Measurements from ENCODE around the gene FXR2. TPM values are rescaled to one million over a fixed set of nuclear protein-coding genes. Genes with fewer than 3 reads are reported as not detected.

The FXR2 gene
- total RNA-seq, 4 donors from 2014 or later: 11.7 to 25.4 (median 22.4) TPM

GRCh38 chr17:7556627-7557026, 58.1 kb downstream of the FXR2 start:
- Histone ChIP-seq H3K4me1 (peaks cover 33 to 56% (median 44%) of the 10 kb centered on the region in 4 donors), H3K36me3 (no peaks in the 10 kb centered on the region), H3K4me3 (peak overlapping the region in 3 of 4 donors; percentile 11 to 98 (median 36)), H3K9me3 (no peaks in the 10 kb centered on the region), H3K27ac (peak overlapping the region; percentile 93 to 98 (median 98)), H3K27me3 (no peaks in the 10 kb centered on the region)
- intact Hi-C loops (cut with DNase I; ENCODE audit: low total_unique reads): loop anchor here (5.0 to 10.0 kb wide), 2 partner anchors 39 to 202 kb away; partner anchors contain the start of genes KCTD11 and TMEM95
- DNase-seq: peak; percentile 76
- 57 to 72% methylated on average over 2 to 12 of the region's 12 CpGs for WGBS, 2 donors (ENCODE audit: low coverage in 1 of 2)
- in situ Hi-C loops (cut with MboI; ENCODE audit: low pct_ligation_motif_present in 1 of 4, low pct_unique_long_range_greater_than_20kb in 1 of 4, low sequenced_read_pairs in 3 of 4): no loop called here
- TF ChIP-seq CTCF (IDR thresholded peaks at IDR 0.05) (no peak), POLR2AphosphoS5 (IDR thresholded peaks at IDR 0.05) (peak in 1 of 3 donors; percentile 26), EP300 (IDR thresholded peaks at IDR 0.05; ENCODE audit: low read depth) (no peak), POLR2A (IDR thresholded peaks at IDR 0.05) (no peak)

- no peaks in the 10 kb centered on the region for H3K9me3 ChIP-seq
- no peak for DNase-seq
- peaks cover 29 to 52% (median 35%) of the 10 kb centered on the region in 4 donors for H3K4me1 ChIP-seq
- TF ChIP-seq EP300 (IDR thresholded peaks at IDR 0.05; ENCODE audit: low read depth) (no peak), CTCF (IDR thresholded peaks at IDR 0.05) (no peak), POLR2AphosphoS5 (IDR thresholded peaks at IDR 0.05) (no peak), POLR2A (IDR thresholded peaks at IDR 0.05) (no peak)
- in situ Hi-C loops (cut with MboI; ENCODE audit: low pct_ligation_motif_present in 1 of 4, low pct_unique_long_range_greater_than_20kb in 1 of 4, low sequenced_read_pairs in 3 of 4): no loop called here
- 75 to 83% methylated on average over 7 to 10 of the region's 10 CpGs for WGBS, 2 donors (ENCODE audit: low coverage in 1 of 2)
- H3K27me3 ChIP-seq: no peaks in the 10 kb centered on the region
- no peaks in the 10 kb centered on the region for H3K36me3 ChIP-seq
- intact Hi-C loops (cut with DNase I; ENCODE audit: low total_unique reads): loop anchor here (5.0 to 10.0 kb wide), 2 partner anchors 38 to 201 kb away; partner anchors contain the start of genes KCTD11 and TMEM95
- H3K27ac ChIP-seq: no peak overlapping the region
- no peak overlapping the region for H3K4me3 ChIP-seq
Observed at GRCh38 chr17:7555320-7555948, 59.3 kb downstream of the FXR2 start.

GRCh38 chr17:7553356-7553755, 61.3 kb downstream of the FXR2 start:
- intact Hi-C loops (cut with DNase I; ENCODE audit: low total_unique reads) (loop anchor here (10.0 kb wide), 1 partner anchor 199 kb away; the partner anchor contains the start of genes KCTD11 and TMEM95), in situ Hi-C loops (cut with MboI; ENCODE audit: low pct_ligation_motif_present in 1 of 4, low pct_unique_long_range_greater_than_20kb in 1 of 4, low sequenced_read_pairs in 3 of 4) (no loop called here)
- H3K27ac ChIP-seq: peak overlapping the region in 3 of 4 donors; percentile 33 to 61 (median 54)
- DNase-seq: no peak
- no peaks in the 10 kb centered on the region for H3K36me3 ChIP-seq
- H3K9me3 ChIP-seq: no peaks in the 10 kb centered on the region
- H3K4me1 ChIP-seq: peaks cover 19 to 48% (median 28%) of the 10 kb centered on the region in 4 donors
- no peaks in the 10 kb centered on the region for H3K27me3 ChIP-seq
- no peak overlapping the region for H3K4me3 ChIP-seq
- WGBS, 2 donors (ENCODE audit: low coverage in 1 of 2): 94 to 100% methylated on average over 1 of the region's 1 CpG
- TF ChIP-seq CTCF (IDR thresholded peaks at IDR 0.05): no peak
- no peak for TF ChIP-seq POLR2AphosphoS5 (IDR thresholded peaks at IDR 0.05)
- TF ChIP-seq POLR2A (IDR thresholded peaks at IDR 0.05): no peak
- no peak for TF ChIP-seq EP300 (IDR thresholded peaks at IDR 0.05; ENCODE audit: low read depth)

- TF ChIP-seq POLR2AphosphoS5 (IDR thresholded peaks at IDR 0.05) (peak in 2 of 3 donors; percentile 26 to 28), CTCF (IDR thresholded peaks at IDR 0.05) (no peak)
- peak overlapping the region; percentile 23 to 58 (median 44) for H3K27ac ChIP-seq
- no peaks in the 10 kb centered on the region for H3K36me3 ChIP-seq
- no peaks in the 10 kb centered on the region for H3K9me3 ChIP-seq
- intact Hi-C loops (cut with DNase I; ENCODE audit: low total_unique reads) (loop anchor here (10.0 kb wide), 1 partner anchor 198 kb away; the partner anchor contains the start of genes KCTD11 and TMEM95), in situ Hi-C loops (cut with MboI; ENCODE audit: low pct_ligation_motif_present in 1 of 4, low pct_unique_long_range_greater_than_20kb in 1 of 4, low sequenced_read_pairs in 3 of 4) (no loop called here)
- 69 to 71% methylated on average over 1 to 6 of the region's 6 CpGs for WGBS, 2 donors (ENCODE audit: low coverage in 1 of 2)
- DNase-seq: peak; percentile 30
- H3K27me3 ChIP-seq: no peaks in the 10 kb centered on the region
- H3K4me1 ChIP-seq: peaks cover 15 to 47% (median 27%) of the 10 kb centered on the region in 4 donors
- no peak overlapping the region for H3K4me3 ChIP-seq
Observed at GRCh38 chr17:7552621-7553051, 62.1 kb downstream of the FXR2 start.

Measured in transverse colon (tissue), 4 donors.